Coronary artery (tissue), 2 donors: ENCODE data around the gene PSAT1.
A peak's percentile ranks its signal among the peaks of the same experiment; 100 is the strongest.

ENCODE experiments used
- DNase-seq: peaks from one replicate; pipeline ENCODE4 v3.0.0-alpha.2; 2017; ENCODE audit warnings: low spot score
- H3K27ac ChIP-seq, 2 donors: fragments of 200-600 bp; sonication (generic); one replicate each; pipeline ENCODE4 v1.5.1; 2016 to 2019
- H3K4me3 ChIP-seq: fragments of 200-600 bp; sonication (generic); 2 replicates; pipeline ENCODE4 v1.5.1; 2016; ENCODE audit warnings: mild to moderate bottlenecking, moderate library complexity
- TF ChIP-seq, protein P1 (sequence below): fragments of 200-600 bp; sonication (generic); IDR thresholded peaks from one replicate; pipeline ENCODE4 v1.5.1; 2019; ENCODE audit warnings: antibody characterized with exemption

PSAT1 gene

DNA sequence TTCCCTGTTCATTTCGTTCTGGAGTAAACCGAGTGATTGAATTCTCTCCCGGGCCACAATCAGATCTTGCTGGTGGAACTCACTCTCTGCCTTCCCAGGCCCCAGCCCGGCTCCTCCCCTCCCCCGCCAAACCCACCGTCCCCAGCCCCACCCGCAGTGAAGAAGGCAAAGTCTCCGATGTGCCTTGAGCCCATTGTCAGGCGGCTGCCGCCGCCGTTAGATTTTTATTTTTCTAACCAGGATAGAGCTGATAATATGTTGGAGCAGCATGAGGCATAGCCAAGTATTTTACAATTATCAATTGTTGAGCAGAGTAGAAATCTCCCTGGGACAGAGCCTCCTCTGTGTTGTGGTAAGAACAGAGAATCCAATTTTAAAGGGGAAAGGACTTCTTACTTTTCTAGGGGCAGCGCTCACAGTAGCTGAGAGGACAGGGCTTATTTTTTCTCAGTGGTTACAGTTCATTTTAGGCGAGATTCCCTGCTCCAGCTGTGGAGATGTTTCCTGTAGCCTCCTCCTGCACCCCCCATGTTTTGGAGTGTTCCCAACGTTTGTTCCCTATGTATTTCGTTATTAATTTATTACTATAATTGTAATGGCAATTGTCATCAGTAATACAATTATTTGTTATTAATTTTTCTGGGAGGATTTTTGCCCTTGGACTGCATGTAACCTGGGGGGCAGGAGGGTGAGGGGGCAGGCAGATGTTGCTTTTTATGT, 1.3 kb downstream of the PSAT1 start:
- Histone ChIP-seq H3K27ac (no peak overlapping the region), H3K4me3 (peak overlapping the region; percentile 75)
- TF ChIP-seq, protein P1, sequence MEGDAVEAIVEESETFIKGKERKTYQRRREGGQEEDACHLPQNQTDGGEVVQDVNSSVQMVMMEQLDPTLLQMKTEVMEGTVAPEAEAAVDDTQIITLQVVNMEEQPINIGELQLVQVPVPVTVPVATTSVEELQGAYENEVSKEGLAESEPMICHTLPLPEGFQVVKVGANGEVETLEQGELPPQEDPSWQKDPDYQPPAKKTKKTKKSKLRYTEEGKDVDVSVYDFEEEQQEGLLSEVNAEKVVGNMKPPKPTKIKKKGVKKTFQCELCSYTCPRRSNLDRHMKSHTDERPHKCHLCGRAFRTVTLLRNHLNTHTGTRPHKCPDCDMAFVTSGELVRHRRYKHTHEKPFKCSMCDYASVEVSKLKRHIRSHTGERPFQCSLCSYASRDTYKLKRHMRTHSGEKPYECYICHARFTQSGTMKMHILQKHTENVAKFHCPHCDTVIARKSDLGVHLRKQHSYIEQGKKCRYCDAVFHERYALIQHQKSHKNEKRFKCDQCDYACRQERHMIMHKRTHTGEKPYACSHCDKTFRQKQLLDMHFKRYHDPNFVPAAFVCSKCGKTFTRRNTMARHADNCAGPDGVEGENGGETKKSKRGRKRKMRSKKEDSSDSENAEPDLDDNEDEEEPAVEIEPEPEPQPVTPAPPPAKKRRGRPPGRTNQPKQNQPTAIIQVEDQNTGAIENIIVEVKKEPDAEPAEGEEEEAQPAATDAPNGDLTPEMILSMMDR = no peak
- no peak for DNase-seq

- H3K27ac ChIP-seq = no peak overlapping the region
- no peak for DNase-seq
- H3K4me3 ChIP-seq = no peak overlapping the region
- TF ChIP-seq, protein P1 = no peak
Observed at GRCh38 chr9:78300209-78300608, 3.3 kb downstream of the PSAT1 start.

DNA sequence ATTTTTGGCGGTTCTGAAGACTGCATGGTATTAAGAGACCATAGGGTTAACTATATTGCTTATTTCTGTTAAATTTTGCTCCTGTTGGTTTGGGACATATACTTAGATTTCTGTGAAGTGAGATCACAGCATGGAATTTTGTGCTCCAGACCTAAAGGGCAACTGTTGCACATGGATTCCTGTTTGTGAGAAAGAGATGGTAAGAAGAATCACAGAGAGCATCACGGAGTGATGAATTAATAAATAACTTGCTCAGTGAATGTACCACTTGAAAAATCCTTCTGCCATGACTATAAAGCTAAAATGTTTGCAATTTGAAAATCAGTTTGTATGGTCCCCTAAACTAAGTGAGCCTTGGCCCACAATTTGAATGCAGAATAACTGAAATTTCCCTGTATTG, 4.5 kb downstream of the PSAT1 start:
- TF ChIP-seq, protein P1 = no peak
- H3K27ac ChIP-seq = no peak overlapping the region
- no peak overlapping the region for H3K4me3 ChIP-seq
- no peak for DNase-seq

GRCh38 chr9:78303377-78304062, 6.6 kb downstream of the PSAT1 start:
- H3K4me3 ChIP-seq = no peak overlapping the region
- H3K27ac ChIP-seq = no peak overlapping the region
- DNase-seq = no peak

GRCh38 chr9:78304357-78304756, 7.4 kb downstream of the PSAT1 start:
- Histone ChIP-seq H3K4me3 (no peak overlapping the region), H3K27ac (no peak overlapping the region)
- no peak for DNase-seq
- TF ChIP-seq, protein P1 = no peak

More at GRCh38 chr9:78303377-78304062, 6.6 kb downstream of the PSAT1 start:
- TF ChIP-seq, protein P1 = no peak

DNA sequence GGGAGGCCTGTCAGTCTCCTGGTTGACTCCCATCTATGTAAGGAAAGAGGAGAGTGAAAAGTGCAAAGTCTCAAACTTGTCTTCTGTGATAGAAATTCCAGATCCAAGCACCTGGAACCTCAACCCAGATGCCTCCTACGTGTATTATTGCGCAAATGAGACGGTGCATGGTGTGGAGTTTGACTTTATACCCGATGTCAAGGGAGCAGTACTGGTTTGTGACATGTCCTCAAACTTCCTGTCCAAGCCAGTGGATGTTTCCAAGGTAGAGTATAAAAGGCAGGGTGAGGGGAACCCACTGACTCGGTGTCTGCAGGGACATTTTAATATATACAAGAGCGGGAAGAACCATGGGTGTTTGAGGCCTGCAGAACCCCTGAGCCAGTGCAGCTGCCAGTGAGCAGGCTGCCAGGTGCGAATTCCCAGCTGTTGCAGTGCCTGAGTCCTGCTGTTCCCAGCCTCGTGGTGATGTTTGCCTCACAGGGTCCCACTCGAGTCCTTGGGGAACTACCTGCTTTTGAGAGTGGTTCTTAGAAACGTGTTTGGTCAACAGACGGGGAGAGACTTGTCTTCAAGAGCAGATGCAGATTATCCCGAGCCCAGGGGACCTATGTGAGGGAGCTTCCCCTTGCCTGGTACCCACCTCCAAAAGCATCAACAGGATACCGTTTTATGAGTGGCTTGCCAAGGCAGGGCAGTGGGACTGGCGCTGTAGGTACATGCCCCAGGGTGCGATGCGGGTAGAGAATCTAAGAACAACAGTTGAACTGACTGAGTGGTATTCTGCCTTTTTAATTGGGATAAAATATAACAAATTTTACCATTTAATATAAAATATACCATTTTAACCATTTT, 9.5 kb downstream of the PSAT1 start:
- no peak overlapping the region for H3K27ac ChIP-seq
- TF ChIP-seq, protein P1 = no peak
- H3K4me3 ChIP-seq = no peak overlapping the region
- DNase-seq = no peak
